ENCODE data around the gene KIRREL3.

Gene KIRREL3

DNA sequence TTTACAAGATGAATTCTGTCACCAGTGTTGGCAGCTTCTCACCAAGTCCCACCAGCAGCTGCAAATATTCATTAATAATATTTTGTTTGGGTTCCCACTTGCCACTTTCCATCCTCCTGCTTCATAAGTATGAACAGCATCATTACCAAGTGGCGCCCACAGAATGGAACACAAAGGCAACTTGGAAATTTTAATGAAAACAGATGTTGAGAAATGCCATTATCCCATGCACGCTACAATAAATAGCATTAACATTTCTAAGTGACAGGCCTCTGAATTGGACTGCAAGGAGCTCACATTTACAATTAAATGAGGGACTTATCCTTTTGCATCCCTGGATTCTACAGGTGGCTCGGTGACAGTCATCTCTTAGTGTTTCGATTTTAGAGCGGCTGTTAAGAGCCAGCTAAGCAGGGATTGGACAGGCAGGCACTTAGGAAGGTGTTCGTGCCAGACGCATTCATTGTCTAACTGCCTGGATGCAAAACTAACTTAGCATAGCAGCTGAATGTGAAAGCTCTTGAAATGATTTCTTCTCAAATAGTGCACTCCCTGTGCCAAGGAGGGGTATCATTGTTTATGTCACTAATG lies 170.3 kb downstream of the KIRREL3 start:
- DNase-seq (ENCODE audit: low read depth) = no peak

DNA sequence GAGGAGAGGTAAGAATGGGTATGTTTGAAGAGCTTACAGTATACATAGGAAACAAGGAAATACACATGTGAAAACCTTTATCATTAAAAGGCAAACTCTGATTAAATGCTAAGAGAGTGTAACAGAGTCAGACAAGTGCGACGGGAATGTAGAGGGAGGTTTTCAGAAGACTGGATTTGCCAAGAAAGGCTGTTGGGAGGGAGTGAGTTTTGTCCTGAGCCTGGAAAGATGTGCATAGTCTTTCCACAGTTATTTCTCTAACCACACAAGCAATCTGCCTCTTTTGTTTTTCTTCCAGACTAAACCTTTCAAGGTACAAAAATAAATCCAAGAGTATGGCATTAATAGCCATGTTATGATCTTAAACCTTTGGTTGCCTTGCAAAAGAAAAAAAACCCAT lies 170.9 kb downstream of the KIRREL3 start:
- no peak for DNase-seq (ENCODE audit: low read depth)

DNA sequence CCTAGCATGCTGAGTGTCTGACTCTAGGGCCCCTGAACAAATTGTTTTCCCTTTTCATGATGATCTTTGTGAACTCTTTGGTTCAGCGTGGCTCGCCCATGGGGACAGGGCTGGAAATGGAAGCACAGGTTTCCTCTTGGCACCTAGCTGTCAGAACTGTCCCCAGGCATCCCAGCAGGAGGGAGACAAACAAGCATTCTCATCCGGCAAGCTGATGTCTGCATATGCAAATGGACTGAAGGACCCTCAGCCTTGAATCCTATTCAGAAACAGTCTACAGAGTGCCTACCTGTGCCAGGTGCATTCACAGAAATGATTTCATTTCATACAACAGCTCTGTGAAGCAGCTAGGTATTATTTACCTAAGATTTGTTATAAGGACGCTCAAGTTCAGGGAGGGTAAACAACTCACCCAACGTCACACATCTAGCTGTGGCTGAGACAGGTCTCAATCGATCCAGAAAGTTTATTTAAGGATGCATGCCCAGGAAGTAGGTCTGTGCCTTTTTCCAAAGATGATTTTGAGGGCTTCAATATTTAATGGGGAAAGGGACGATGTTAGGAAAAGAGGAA lies 176.4 kb downstream of the KIRREL3 start:
- no peak for DNase-seq (ENCODE audit: low read depth)

DNA sequence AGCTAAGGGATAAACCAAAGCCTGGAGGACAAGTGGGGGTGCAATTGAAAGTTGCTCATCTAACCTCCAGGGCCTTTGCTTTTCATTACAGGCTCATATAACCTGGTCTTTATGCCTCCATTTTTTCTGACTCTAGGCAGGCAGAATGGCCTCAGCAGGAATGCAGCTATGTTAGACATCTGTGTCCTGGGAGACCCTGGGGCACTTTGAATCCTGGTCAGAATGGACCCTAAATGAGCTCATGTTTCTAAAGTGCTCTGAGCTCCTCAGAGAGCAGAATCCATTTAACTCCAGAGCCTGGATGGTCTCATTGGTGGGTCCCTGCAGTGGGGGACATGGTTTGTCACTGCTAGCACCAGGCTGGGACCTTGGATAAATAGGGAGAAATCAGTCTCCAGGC lies 177.3 kb downstream of the KIRREL3 start:
- no peak for DNase-seq (ENCODE audit: low read depth)

DNA sequence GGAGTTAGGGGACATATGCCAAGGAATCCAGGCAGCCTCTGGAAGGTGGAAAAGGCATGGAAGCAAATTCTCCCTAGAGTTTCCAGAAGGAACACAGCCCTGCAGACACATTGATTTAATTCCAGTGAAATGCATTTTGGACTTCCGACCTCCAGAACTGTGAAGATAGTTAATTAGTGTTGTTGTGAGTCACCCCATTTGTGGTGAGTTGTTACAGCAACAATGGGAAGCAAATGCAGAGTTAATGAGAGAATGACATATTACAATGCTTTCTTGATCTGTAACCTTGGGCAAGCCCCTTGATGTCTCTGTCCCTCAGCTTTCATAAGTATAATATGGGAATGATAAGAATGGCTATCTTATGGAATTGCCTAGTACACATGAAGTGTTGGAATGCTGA lies 178.7 kb downstream of the KIRREL3 start:
- DNase-seq (ENCODE audit: low read depth) = no peak

DNA sequence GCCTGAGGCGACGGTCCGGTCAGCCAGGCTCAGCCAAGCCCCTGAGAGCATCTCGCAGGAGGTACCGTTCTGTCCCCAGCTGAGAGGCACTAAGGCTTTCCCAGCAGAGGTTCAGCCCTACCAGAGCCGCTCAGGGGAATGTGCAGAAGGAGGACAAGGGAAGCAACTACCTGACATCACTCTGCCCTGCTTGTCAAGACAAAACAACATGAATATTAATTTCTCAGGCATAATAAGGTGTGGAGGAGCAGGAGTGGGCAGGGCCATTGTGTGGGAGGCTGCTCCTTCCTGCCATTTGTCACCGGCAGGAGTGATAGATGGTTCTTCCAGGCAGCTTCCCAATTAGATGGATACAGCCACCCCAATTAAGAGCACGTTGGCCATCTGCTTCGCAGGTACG lies 181.4 kb downstream of the KIRREL3 start:
- no peak for DNase-seq (ENCODE audit: low read depth)

DNA sequence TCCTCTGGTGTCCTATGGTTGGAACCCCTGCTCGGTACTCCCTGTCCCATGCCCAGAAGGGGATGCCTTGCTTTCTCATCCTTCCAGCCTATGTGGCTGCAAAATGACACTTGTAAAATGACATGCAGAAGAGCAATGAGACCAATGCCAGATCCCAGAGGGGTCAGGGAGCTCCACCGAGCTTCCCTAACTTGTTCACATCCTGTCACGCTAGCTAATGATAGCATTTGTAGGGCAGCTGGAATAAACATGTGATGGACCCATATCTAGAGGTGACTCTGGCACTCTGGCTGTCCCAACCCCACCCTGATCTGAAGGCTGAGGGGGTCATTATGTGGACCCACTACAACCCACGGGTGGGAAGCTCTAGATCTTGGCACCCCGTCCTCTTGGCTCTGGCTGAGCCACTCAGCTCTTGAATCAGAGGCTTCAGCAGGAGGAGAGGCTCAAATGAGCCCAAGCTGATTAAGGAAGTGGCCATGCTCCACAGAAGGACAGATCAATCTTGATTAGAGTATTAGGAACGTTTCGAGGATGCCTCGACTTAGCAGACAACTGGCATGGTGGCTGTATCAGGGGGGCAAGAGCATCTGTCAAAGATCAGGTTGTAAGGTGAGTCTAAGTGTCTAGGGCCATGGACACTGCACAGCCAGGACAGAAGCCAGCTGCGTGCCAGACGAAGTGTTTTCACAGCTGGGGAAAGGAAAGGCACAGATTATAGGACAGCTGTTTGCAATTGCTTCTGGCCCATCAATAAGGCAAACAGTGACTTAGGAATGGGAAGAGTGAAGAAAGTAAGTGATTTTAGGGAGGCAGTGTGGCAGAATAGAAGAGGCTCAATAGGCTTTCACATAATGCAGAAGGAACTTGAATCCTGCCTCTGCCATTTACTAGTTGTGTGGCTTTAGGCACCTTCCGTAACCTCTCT lies 182.8 kb downstream of the KIRREL3 start:
- DNase-seq (ENCODE audit: low read depth) = no peak

DNA sequence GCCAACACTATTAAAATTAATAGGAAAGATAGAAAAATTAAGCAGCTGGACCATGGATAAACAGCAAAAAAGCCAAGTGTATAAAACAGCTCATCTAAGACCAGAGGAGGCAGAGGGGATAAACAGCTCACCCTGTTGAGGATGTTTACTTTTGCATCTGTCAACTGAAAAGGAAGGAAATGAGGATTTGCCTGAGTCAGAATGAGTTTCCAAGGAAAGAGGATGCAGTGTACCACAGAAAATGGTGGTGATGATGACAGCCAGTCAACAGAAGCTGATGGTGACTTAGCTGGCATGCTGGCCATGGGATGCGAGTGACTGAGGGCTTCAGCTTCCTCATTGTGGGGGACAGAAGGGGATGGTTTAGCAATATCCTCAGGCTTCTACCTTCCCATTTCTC lies 183.5 kb downstream of the KIRREL3 start:
- DNase-seq (ENCODE audit: low read depth) = no peak

DNA sequence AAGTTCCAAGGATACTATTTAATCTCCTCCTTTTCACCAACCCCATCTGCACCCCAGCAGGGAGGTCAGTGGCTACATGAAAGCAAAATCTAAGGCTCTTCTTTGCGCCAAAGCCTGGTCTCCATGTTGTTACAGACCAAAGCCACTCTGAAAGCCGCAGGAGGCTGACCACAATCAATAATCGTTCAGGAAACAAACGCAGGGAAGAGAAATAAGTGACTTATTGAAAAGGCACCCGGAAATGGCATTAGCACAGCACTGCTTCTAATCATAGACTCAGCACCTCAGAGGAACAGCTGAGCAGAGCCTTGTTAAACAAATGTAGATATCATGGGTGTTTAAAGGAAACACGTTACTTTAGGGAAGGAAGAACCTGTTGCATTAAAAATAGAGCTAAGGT lies 183.9 kb downstream of the KIRREL3 start:
- DNase-seq (ENCODE audit: low read depth) = no peak

DNA sequence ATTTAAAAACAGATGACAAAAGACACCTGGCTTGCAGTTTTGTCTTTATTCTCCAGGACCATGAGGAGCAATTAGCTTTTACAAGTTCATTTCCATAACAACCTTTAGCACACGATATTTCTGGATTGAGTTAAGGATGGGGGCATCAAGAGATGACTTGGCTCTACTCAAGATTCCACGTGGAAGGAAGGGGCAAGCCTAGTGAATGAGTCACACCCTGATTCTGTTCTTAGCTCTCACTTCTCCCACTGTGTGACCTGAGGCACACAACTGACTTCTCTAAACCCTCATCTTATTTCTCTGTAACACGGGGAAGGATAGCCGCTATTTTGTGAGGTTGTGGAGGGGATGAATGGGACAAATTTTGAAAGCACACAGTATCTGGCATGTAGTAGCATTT lies 185.5 kb downstream of the KIRREL3 start:
- DNase-seq (ENCODE audit: low read depth) = no peak

DNA sequence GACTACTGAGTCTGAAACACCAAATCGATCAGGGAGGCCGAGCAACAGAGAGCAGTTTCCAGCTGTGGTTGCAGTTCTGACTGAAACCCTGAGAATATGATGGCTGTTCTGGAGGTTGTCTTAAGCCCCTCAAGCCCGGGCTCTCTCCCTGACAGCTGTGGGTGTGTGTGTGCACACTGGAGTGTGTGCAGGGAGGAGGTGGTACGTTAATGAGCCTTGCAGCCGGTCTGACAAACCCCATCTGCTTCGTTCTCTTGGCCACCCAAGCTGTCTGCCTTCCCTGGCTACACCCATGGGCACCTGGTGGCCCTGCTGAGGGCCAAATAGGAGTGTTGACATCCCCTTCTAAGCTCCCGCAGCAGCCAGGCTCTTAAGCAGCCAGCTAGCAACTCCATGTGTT lies 189.8 kb downstream of the KIRREL3 start:
- no peak for DNase-seq (ENCODE audit: low read depth)

DNA sequence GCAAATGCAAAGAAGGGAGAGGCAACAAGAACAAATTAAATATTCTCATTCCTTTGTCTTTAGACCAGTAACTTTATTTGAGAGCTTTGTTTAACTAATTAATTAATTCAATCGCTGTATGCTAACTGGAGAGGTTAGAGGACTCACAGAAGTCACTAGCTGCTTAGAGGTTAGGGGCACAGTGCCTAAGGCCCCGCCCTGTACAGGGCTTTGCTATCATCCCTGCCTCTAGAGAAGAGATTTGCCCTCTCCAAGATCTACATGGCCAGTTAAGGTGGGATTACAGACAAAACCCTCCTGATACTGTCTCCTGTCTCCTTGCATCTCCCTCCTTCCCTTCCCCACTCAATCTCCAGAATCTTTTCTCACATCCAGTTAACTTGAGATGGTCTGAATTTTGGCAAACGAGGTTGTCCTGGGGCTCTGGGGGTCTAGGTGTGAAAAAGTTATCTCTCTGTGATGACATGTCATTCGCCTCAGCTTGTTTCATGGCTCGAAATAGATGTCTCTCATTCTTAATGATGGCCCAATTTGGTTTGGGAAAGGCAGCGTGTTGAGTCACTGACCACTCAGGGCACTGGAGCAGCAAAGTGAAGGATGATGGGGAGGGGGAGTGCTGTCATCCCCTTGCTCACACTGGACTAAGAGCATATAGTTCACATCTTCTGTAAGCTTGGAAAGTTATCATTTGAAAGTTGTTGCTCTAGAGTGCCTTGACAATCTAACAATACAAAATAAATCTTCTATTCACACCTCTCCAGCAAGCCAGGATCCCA lies 190.9 kb downstream of the KIRREL3 start:
- DNase-seq (ENCODE audit: low read depth) = no peak

DNA sequence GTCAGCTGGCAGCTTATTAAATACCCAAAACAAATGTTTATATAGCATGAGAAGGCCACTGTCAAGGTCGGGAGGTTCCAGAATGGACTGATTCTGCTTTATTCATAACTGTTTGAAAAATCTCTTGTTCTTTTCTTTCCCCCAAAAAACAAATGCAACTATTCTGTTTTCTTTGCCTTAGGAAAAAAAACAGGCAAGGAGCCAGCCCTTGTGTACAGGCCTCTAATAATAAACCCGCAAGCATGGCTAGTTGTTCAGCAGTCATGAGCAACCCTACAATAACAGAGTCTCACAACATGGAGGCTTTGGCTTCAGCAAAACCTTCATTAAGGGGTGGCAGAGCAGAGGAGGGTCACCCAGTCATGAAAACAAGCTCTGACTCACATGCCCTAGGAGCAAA lies 191.7 kb downstream of the KIRREL3 start:
- DNase-seq (ENCODE audit: low read depth) = no peak

DNA sequence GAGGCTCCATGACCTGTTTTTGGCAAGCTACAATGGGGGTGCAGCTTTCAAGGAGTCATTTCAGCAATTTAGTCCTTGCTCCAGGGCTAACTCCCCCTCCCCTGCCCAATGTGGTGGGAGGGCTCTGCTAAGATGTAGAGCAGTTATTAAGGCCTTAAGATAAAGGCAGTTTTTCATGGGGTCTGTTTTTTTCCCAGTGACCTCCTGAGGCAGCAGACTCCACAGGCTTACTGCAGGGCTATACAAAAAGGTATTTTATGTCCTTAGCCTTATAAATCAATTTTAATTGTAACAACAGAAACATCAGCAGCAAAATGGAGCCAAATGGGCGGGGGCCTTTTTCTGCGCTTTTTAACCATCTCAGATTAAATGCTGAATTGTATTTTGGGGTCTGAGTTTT lies 192.3 kb downstream of the KIRREL3 start:
- DNase-seq (ENCODE audit: low read depth) = no peak

DNA sequence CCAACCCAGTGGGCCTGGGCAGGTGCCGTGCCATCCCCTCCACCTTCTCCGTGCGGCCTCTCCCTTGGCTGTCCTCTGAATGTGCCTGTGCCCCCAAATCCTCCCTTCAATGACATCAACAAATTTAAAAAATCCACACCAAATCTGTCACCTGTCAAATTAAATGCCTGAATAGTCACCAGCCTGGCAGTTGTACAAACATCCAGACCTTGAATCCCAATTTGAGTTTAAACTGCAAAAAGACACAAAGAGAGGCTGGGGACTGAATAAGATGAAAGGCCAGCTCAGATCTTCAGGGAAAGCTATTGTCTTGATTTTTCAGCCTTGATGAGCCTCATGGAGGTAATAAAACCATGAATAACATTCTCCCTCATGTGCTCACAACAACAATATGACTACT lies 194.7 kb downstream of the KIRREL3 start:
- DNase-seq (ENCODE audit: low read depth) = no peak

DNA sequence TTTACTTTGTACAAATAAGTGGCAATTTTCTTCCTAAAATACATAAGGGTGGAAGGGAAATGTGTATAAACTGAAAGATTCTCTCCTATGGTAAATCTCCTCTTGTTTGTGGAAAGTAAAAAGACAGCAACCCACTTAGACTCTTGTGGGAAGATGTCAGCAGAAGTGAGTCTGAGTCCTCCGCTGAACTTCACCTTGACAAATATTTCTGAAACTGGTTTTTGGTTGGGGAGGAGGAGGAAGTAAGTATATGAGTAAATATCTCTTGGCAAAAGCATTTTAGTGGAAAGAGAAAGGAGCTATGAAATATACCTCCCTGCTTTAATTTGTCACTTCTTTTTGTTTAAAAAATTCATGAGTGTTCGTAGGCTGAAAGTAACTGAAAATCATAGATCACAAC lies 196.2 kb downstream of the KIRREL3 start:
- DNase-seq (ENCODE audit: low read depth) = no peak

DNA sequence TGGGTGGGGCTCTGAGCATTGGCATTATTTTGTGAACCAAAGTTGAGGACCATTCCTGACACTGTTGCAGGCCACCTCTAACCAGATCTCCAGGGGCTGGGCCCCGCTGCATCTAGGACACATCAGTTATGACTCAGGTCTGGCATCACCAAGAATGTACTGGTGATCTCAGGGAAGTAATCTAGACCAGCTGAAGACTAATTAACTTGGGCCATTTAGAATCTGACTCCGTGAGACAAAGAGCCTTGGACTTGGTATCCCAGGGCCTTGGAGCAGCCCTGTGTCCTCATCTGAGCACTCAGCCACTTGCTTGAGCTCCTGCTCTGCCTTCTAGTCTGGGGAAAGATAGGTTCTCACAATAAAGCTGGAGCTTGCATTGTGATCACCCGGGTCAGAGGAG lies 200.6 kb downstream of the KIRREL3 start:
- no peak for DNase-seq (ENCODE audit: low read depth)

DNA sequence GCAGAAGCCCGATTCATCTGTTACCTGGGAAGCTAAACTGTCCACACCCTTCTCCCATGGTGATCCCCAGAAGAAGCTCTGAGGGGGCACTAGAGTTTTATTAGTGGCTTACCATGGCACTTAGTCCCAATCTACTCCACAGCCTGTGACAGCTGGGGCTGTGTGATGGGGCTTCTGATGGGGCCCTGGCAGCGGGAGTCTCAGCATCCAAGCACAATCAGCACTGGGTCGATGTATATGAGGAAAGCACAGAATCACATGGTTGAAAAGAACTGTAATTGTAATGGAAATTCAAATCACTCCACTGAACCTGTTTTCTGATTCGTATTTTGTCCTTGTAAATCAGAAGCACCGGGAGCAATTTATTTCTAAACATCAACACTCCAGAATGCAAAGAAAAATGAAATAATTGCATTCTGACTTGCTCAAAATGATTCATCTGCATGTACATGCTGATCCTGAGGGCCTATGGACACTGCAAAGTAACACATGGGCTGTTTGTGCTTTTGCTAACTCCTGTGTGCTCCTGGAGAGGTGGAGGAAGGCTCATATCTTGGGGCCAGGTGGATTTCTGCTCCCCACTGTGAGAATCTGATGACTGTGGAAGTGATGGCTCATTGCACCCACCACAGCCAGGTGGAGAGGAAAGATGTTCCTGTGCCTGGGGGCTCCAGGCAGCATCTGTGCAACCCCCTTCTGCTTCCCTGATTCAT lies 203.0 kb downstream of the KIRREL3 start:
- DNase-seq (ENCODE audit: low read depth) = no peak

DNA sequence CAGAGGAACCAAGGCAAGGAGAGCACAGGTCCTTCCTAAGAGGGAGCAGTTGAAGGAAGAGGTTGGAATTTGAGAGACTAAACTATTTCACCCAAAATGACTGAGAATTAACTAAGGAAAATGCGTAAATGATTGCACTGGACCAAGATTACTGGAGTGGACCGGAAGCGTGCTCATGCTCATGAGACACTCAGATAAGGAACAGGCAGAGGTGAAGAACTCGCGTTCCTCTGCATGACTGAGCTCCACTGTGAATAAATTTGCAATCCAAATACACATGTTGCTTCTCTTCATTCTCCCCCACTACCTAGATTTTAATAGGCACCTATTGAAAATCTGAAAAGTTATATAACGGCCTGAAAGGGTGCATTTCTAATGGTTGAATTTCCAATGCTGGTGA lies 207.0 kb downstream of the KIRREL3 start:
- no peak for DNase-seq (ENCODE audit: low read depth)

DNA sequence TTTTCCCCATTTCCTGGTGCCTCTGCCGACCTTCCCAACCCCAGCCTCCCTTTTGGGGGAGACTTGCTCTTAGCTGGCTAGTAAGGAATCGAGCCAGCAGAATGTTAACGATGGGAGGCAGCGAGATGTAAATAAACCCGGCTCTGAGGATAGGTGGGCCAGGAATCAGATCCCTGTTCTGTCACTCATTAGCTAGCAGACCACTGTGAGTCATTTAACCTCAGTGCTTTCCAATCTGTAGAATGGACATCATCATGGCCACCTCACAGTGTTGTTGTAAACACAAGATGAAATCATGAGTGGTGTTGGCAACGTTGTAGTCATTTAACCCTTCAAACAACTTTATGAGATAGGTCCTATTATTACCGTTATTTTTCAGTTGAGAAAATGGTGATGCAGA lies 208.6 kb downstream of the KIRREL3 start:
- DNase-seq (ENCODE audit: low read depth) = no peak

DNA sequence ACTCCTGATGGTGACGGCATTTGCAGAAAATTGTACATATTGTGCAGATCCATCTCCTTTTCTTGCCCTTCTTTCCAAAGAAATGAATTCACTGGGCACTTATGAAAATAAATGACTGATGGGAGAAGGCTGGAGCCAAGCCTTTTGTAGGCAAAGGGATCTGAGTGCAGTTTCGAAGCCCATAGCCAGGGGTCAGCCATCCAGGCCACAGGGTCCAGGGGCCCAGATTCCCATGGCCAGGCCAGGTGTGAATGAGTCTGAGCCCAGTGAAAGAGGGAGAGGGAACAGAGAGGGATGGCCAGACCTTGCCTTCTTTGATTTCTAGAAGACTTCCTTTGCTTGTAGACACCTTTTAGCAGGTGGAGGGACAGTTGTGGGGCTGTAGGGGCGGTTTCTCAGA lies 209.1 kb downstream of the KIRREL3 start:
- DNase-seq (ENCODE audit: low read depth) = no peak

DNA sequence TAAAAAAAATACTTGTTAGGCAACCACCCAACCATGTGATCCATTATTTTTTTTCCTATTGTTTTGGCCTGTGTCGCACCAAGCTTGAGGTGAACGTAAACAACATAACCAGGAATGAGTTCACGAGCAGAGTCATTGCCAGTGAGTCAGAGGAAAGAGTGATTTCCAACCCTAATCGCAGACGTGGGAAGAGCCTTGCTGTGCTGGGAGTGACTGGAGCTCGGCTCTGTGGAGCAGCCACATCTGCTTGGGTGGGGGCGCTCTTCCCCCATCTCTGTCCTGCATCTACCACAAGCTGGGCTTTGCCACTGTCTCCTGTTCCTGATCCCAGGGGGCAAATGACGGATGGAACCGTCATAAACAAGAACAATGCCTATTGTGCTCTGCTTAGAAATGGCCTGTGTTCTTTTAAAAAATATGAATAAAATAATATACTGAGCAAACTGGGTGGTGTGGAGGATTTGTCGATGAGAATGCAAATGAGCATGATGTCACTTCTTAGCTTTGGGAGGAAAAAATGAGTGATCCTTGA lies 210.0 kb downstream of the KIRREL3 start:
- DNase-seq (ENCODE audit: low read depth) = no peak

Data from HS-27A (cell line).